ENCODE data around the gene COPS8. TPM values are rescaled to one million over a fixed set of nuclear protein-coding genes. Genes with fewer than 3 reads are reported as not detected.

Gene COPS8
- total and polyA plus RNA-seq, 5 donors from 2014 or later: 40.3 to 80.8 (median 61.8) TPM

DNA sequence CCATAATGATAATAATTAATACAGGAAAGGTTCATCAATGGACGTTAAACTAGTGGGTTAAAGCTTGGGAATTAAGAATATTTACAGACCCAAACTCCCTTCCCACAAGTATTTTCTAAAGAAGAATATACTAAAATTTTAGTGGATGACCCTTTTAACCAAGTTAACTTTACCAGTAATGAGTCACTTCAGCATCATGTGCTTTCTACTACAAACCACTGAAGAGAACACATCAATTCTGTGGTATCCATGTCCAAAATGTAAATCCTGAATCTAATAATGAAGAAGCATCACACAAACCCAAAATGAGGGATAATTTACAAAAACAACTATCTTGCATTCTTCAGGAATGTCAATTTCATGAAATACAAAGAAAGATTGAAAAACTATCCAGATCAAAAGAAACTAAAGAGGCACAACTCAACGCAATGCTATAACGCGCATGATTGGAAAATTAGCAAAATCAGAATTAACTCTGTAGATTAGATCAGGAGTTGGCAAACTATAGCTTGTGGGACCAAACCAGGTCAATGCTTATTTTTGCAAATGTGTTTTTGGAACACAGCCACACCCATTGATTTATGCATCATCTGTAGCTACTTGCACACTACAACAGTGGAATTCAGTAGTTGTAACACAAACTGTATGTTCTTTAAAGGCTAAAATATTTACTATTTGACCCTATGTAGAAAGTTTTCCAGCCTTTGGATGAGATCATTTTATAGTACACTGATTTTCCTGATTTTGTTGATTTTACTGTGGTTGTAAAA is 27.5 kb downstream of the COPS8 start:
- H3K27ac Mint-ChIP-seq: no peak overlapping the region
- no peaks in the 10 kb centered on the region for H3K36me3 ChIP-seq (ENCODE audit: control insufficient read depth, insufficient read depth, low read length)
- H3K9me3 Mint-ChIP-seq: peaks cover 3 to 23% (median 10%) of the 10 kb centered on the region in 7 donors
- peaks cover 7% of the 10 kb centered on the region for H3K36me3 Mint-ChIP-seq
- H3K27me3 Mint-ChIP-seq: peaks cover 5% of the 10 kb centered on the region
- DNase-seq: no peak
- H3K4me1 ChIP-seq (ENCODE audit: control insufficient read depth, insufficient read depth, low read length, poor library complexity, severe bottlenecking): no peaks in the 10 kb centered on the region
- H3K4me1 Mint-ChIP-seq: no peaks in the 10 kb centered on the region
- no peak for ATAC-seq (ENCODE audit: low read depth in 2 of 2)
- H3K27ac ChIP-seq (ENCODE audit: insufficient read depth, low read length, poor library complexity, severe bottlenecking): no peak overlapping the region
- H3K27me3 ChIP-seq (ENCODE audit: control insufficient read depth, insufficient read depth, low read length): no peaks in the 10 kb centered on the region
- H3K9me3 ChIP-seq (ENCODE audit: control insufficient read depth in 2 of 2, low read length in 2 of 2): peaks cover 6 to 16% of the 10 kb centered on the region in 2 experiments
- no peak overlapping the region for H3K4me3 ChIP-seq (ENCODE audit: low read depth, low read length)
- no peak overlapping the region for H3K4me3 Mint-ChIP-seq

DNA sequence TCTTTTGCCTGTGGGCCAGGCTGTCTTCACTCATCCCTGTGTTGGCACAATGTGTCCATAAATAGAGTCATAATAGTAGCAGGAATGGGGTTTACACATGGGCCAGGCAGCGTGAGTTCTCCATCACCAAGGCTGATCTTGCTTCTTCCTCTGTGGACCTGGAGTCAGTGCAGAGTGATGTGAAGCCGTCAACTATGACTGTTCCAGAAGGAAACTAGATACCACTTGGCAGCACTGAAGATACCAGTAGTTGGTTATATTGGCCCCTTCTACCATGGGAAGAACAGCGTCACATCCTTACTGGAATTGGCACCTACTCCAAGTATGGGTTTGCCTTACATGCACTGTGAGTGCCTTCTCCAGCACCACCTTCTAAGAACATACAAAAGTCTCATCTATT is 30.2 kb downstream of the COPS8 start:
- H3K27me3 Mint-ChIP-seq: no peaks in the 10 kb centered on the region
- ATAC-seq (ENCODE audit: low read depth in 2 of 2): no peak
- no peak overlapping the region for H3K4me3 ChIP-seq (ENCODE audit: low read depth, low read length)
- no peak for DNase-seq
- no peaks in the 10 kb centered on the region for H3K27me3 ChIP-seq (ENCODE audit: control insufficient read depth, insufficient read depth, low read length)
- no peak overlapping the region for H3K27ac ChIP-seq (ENCODE audit: insufficient read depth, low read length, poor library complexity, severe bottlenecking)
- H3K4me3 Mint-ChIP-seq: no peak overlapping the region
- H3K4me1 ChIP-seq (ENCODE audit: control insufficient read depth, insufficient read depth, low read length, poor library complexity, severe bottlenecking): no peaks in the 10 kb centered on the region
- H3K9me3 ChIP-seq (ENCODE audit: control insufficient read depth in 2 of 2, low read length in 2 of 2): no peaks in the 10 kb centered on the region
- H3K4me1 Mint-ChIP-seq: no peaks in the 10 kb centered on the region
- no peaks in the 10 kb centered on the region for H3K36me3 ChIP-seq (ENCODE audit: control insufficient read depth, insufficient read depth, low read length)
- no peaks in the 10 kb centered on the region for H3K36me3 Mint-ChIP-seq
- H3K9me3 Mint-ChIP-seq: peaks cover 0 to 1% (median 0%) of the 10 kb centered on the region in 7 donors
- no peak overlapping the region for H3K27ac Mint-ChIP-seq

DNA sequence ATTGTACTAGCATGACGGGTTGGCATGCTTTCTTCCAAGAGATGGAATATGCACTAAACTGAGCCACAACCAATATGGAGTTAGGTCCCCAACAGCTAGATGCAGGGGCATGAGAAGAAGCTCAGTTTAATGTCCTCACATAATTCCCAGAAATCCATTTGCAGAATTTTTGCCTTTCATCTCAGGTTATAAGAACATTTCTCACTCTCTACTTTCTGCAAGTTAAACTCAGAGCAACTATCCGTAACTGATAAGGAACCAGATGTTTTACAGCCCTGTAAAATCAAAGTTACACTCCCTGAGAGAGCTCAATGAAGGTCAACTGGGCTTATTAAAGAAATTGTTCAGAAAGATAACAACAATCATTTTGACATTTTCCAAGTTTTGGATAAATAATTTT is 30.7 kb downstream of the COPS8 start:
- H3K36me3 Mint-ChIP-seq: no peaks in the 10 kb centered on the region

GRCh38 chr2:237118025-237118424 is 32.3 kb downstream of the COPS8 start:
- H3K27ac ChIP-seq (ENCODE audit: insufficient read depth, low read length, poor library complexity, severe bottlenecking): no peak overlapping the region
- Mint-ChIP-seq H3K27me3 (no peaks in the 10 kb centered on the region), H3K36me3 (no peaks in the 10 kb centered on the region), H3K27ac (no peak overlapping the region), H3K4me3 (no peak overlapping the region), H3K4me1 (no peaks in the 10 kb centered on the region), H3K9me3 (no peaks in the 10 kb centered on the region)
- no peak for DNase-seq
- no peaks in the 10 kb centered on the region for H3K36me3 ChIP-seq (ENCODE audit: control insufficient read depth, insufficient read depth, low read length)
- no peak overlapping the region for H3K4me3 ChIP-seq (ENCODE audit: low read depth, low read length)
- no peaks in the 10 kb centered on the region for H3K27me3 ChIP-seq (ENCODE audit: control insufficient read depth, insufficient read depth, low read length)
- no peaks in the 10 kb centered on the region for H3K4me1 ChIP-seq (ENCODE audit: control insufficient read depth, insufficient read depth, low read length, poor library complexity, severe bottlenecking)
- no peaks in the 10 kb centered on the region for H3K9me3 ChIP-seq (ENCODE audit: control insufficient read depth in 2 of 2, low read length in 2 of 2)
- ATAC-seq (ENCODE audit: low read depth in 2 of 2): no peak

More for the DNA sequence above, 30.7 kb downstream of the COPS8 start:
- H3K27ac ChIP-seq (ENCODE audit: insufficient read depth, low read length, poor library complexity, severe bottlenecking): no peak overlapping the region
- Mint-ChIP-seq H3K27me3 (no peaks in the 10 kb centered on the region), H3K4me1 (no peaks in the 10 kb centered on the region), H3K27ac (no peak overlapping the region), H3K4me3 (no peak overlapping the region), H3K9me3 (peaks cover 0 to 1% (median 0%) of the 10 kb centered on the region in 7 donors)
- H3K4me1 ChIP-seq (ENCODE audit: control insufficient read depth, insufficient read depth, low read length, poor library complexity, severe bottlenecking): no peaks in the 10 kb centered on the region
- DNase-seq (no peak), ATAC-seq (ENCODE audit: low read depth in 2 of 2) (no peak)
- no peak overlapping the region for H3K4me3 ChIP-seq (ENCODE audit: low read depth, low read length)
- no peaks in the 10 kb centered on the region for H3K9me3 ChIP-seq (ENCODE audit: control insufficient read depth in 2 of 2, low read length in 2 of 2)
- no peaks in the 10 kb centered on the region for H3K36me3 ChIP-seq (ENCODE audit: control insufficient read depth, insufficient read depth, low read length)
- H3K27me3 ChIP-seq (ENCODE audit: control insufficient read depth, insufficient read depth, low read length): no peaks in the 10 kb centered on the region

DNA sequence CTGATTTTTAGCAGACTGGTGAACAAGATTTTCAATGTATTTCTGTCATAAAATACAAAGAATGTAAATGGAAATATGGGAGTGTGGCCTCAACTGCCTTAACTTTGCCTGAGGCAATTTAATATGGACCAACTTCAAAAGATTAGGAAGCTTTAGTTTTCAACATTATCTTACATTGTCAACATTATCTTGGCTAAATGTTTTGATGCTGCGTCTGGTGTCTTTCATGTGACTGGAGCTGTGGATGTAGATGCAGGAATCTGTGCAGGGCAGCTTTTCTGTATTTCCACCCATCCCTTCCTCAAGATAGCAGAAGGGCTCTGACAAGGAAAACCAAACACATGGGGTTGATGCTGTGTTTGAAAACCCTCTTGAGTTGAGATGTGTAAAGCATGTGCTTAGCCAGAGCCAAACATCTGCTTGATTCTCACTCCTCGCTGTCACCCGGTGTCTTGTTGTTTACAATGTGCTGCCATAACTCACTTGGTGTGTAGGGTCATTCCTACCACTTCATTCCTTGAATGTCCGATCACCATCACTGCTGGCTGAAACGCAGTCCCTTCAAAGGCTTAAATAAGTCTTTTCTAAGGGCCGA is 33.0 kb downstream of the COPS8 start:
- no peaks in the 10 kb centered on the region for H3K9me3 ChIP-seq (ENCODE audit: control insufficient read depth in 2 of 2, low read length in 2 of 2)
- H3K9me3 Mint-ChIP-seq: no peaks in the 10 kb centered on the region
- DNase-seq (no peak), ATAC-seq (ENCODE audit: low read depth in 2 of 2) (no peak)
- H3K4me1 ChIP-seq (ENCODE audit: control insufficient read depth, insufficient read depth, low read length, poor library complexity, severe bottlenecking): no peaks in the 10 kb centered on the region
- H3K36me3 ChIP-seq (ENCODE audit: control insufficient read depth, insufficient read depth, low read length): no peaks in the 10 kb centered on the region
- no peaks in the 10 kb centered on the region for H3K4me1 Mint-ChIP-seq
- H3K4me3 ChIP-seq (ENCODE audit: low read depth, low read length): no peak overlapping the region
- H3K27me3 Mint-ChIP-seq: no peaks in the 10 kb centered on the region
- H3K27ac Mint-ChIP-seq: no peak overlapping the region
- H3K27ac ChIP-seq (ENCODE audit: insufficient read depth, low read length, poor library complexity, severe bottlenecking): no peak overlapping the region
- H3K27me3 ChIP-seq (ENCODE audit: control insufficient read depth, insufficient read depth, low read length): no peaks in the 10 kb centered on the region
- no peak overlapping the region for H3K4me3 Mint-ChIP-seq
- H3K36me3 Mint-ChIP-seq: no peaks in the 10 kb centered on the region

DNA sequence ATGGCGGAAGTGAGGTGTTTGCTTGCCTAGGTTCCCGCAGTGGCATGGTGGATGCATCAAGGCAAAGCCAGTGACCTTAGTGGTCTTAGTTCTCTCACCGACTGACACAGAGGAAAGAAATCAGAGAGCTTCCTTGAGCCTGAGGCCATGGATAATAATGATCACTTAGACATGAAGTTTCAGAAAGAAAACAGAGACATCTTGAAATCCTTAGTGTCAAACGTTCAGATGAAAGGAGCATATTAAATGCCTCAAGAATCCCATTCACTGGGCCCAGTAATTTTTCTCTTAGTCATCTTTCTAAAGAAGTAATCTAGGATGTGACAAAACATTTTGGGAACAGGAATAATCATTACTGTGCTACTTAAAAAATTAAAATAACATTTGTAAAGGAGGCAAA is 35.2 kb downstream of the COPS8 start:
- ATAC-seq (ENCODE audit: low read depth in 2 of 2): no peak
- Mint-ChIP-seq H3K36me3 (no peaks in the 10 kb centered on the region), H3K4me3 (no peak overlapping the region), H3K27me3 (no peaks in the 10 kb centered on the region), H3K4me1 (no peaks in the 10 kb centered on the region), H3K9me3 (no peaks in the 10 kb centered on the region), H3K27ac (no peak overlapping the region)
- H3K27ac ChIP-seq (ENCODE audit: insufficient read depth, low read length, poor library complexity, severe bottlenecking): no peak overlapping the region
- H3K4me3 ChIP-seq (ENCODE audit: low read depth, low read length): no peak overlapping the region
- no peak for DNase-seq
- H3K36me3 ChIP-seq (ENCODE audit: control insufficient read depth, insufficient read depth, low read length): no peaks in the 10 kb centered on the region
- H3K9me3 ChIP-seq (ENCODE audit: control insufficient read depth in 2 of 2, low read length in 2 of 2): no peaks in the 10 kb centered on the region
- no peaks in the 10 kb centered on the region for H3K27me3 ChIP-seq (ENCODE audit: control insufficient read depth, insufficient read depth, low read length)
- no peaks in the 10 kb centered on the region for H3K4me1 ChIP-seq (ENCODE audit: control insufficient read depth, insufficient read depth, low read length, poor library complexity, severe bottlenecking)

GRCh38 chr2:237121321-237121720 is 35.6 kb downstream of the COPS8 start:
- no peaks in the 10 kb centered on the region for H3K27me3 Mint-ChIP-seq
- ATAC-seq (ENCODE audit: low read depth in 2 of 2): no peak
- no peak for DNase-seq

GRCh38 chr2:237122214-237122666 is 36.6 kb downstream of the COPS8 start:
- no peaks in the 10 kb centered on the region for H3K27me3 ChIP-seq (ENCODE audit: control insufficient read depth, insufficient read depth, low read length)
- no peaks in the 10 kb centered on the region for H3K36me3 ChIP-seq (ENCODE audit: control insufficient read depth, insufficient read depth, low read length)
- H3K4me1 ChIP-seq (ENCODE audit: control insufficient read depth, insufficient read depth, low read length, poor library complexity, severe bottlenecking): no peaks in the 10 kb centered on the region
- H3K36me3 Mint-ChIP-seq: no peaks in the 10 kb centered on the region
- H3K9me3 ChIP-seq (ENCODE audit: control insufficient read depth in 2 of 2, low read length in 2 of 2): no peaks in the 10 kb centered on the region
- H3K27ac ChIP-seq (ENCODE audit: insufficient read depth, low read length, poor library complexity, severe bottlenecking): no peak overlapping the region
- no peak overlapping the region for H3K4me3 Mint-ChIP-seq
- ATAC-seq (ENCODE audit: low read depth in 2 of 2) (peak in 1 of 2 donors; percentile 62), DNase-seq (peak; percentile 3 to 38 (median 8))
- no peak overlapping the region for H3K4me3 ChIP-seq (ENCODE audit: low read depth, low read length)
- H3K27ac Mint-ChIP-seq: no peak overlapping the region
- H3K9me3 Mint-ChIP-seq: no peaks in the 10 kb centered on the region
- H3K27me3 Mint-ChIP-seq: no peaks in the 10 kb centered on the region
- H3K4me1 Mint-ChIP-seq: no peaks in the 10 kb centered on the region

More at GRCh38 chr2:237121321-237121720, 35.6 kb downstream of the COPS8 start:
- Mint-ChIP-seq H3K36me3 (no peaks in the 10 kb centered on the region), H3K9me3 (no peaks in the 10 kb centered on the region), H3K4me3 (no peak overlapping the region), H3K4me1 (no peaks in the 10 kb centered on the region), H3K27ac (no peak overlapping the region)
- H3K27ac ChIP-seq (ENCODE audit: insufficient read depth, low read length, poor library complexity, severe bottlenecking): no peak overlapping the region
- H3K4me1 ChIP-seq (ENCODE audit: control insufficient read depth, insufficient read depth, low read length, poor library complexity, severe bottlenecking): no peaks in the 10 kb centered on the region
- H3K27me3 ChIP-seq (ENCODE audit: control insufficient read depth, insufficient read depth, low read length): no peaks in the 10 kb centered on the region
- H3K9me3 ChIP-seq (ENCODE audit: control insufficient read depth in 2 of 2, low read length in 2 of 2): no peaks in the 10 kb centered on the region
- no peak overlapping the region for H3K4me3 ChIP-seq (ENCODE audit: low read depth, low read length)
- H3K36me3 ChIP-seq (ENCODE audit: control insufficient read depth, insufficient read depth, low read length): no peaks in the 10 kb centered on the region
